Measurements from ENCODE around the gene RTBDN. TPM values are rescaled to one million over a fixed set of nuclear protein-coding genes. Genes with fewer than 3 reads are reported as not detected.

RTBDN gene
- total RNA-seq, 1 experiment from 2014 or later: 5.6 TPM

DNA sequence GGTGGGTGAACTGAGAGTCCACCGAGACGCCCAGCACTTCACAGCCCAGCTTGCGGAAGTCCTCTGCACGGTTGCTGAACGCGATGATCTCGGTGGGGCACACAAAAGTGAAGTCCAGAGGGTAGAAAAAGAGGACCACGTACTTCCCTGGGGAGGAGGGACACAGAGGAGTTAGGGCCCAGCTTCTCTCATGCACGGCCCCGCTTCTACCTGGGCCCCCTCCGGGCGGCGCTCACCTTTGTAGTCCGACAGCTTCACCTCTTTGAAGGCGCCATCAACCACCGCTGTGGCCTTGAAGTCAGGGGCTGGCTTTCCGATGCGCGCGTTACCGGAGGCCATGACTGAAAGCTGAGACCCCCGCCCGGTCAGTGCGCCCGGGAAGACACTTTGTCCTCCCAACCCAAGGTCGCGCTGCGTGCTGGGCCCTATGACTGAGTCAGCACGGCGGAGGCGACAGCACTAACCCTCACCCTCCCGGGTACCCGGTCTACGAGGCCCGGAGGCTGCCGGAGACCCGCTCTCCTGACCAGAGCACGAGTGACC is 33.4 kb downstream of the RTBDN start:
- Mint-ChIP-seq H3K4me1 (peaks cover 18 to 20% of the 10 kb centered on the region in 2 experiments), H3K27ac (peak overlapping the region in 1 of 3 experiments; percentile 81; a peak in 1 of 7 replicates), H3K36me3 (ENCODE audit: insufficient read depth in 1 of 3, low read depth in 3 of 3) (peaks cover 11 to 44% (median 35%) of the 10 kb centered on the region in 3 experiments; a peak in 6 of 7 replicates), H3K4me3 (peak overlapping the region; percentile 91 to 94), H3K27me3 (ENCODE audit: low read depth) (peaks cover 6% of the 10 kb centered on the region), H3K9me3 (no peaks in the 10 kb centered on the region; a peak in 1 of 5 replicates)
- WGBS (ENCODE audit: extremely low coverage, insufficient read length, low lambda C conversion rate): no CpG with 5 or more reads among the region's 38 CpGs
- Histone ChIP-seq H3K14ac (ENCODE audit: insufficient read depth, low read length) (peak overlapping the region; percentile 86), H3K56ac (ENCODE audit: insufficient read length, low read depth, low read length) (no peak overlapping the region), H3K79me2 (ENCODE audit: insufficient read depth, low read length) (no peaks in the 10 kb centered on the region), H2BK15ac (ENCODE audit: low read depth, low read length) (no peak overlapping the region), H2AK5ac (ENCODE audit: insufficient read length, low read length) (no peak overlapping the region), H2BK12ac (ENCODE audit: insufficient read length, low read depth, low read length) (no peak overlapping the region), H2BK5ac (ENCODE audit: insufficient read length, low read length) (no peak overlapping the region), H4K91ac (ENCODE audit: insufficient read length, low read depth, low read length) (no peak overlapping the region), H4K8ac (replicated peaks; ENCODE audit: insufficient read length, low read depth, low read length) (no peak overlapping the region), H3K23ac (ENCODE audit: insufficient read length, low read depth, low read length) (no peak overlapping the region), H2AFZ (ENCODE audit: low read length) (no peak overlapping the region), H3K23me2 (ENCODE audit: insufficient read length, low read depth, low read length, poor library complexity, severe bottlenecking) (peaks cover 18% of the 10 kb centered on the region), H3K9me3 (ENCODE audit: control insufficient read depth, low read depth, low read length) (no peaks in the 10 kb centered on the region), H3T11ph (ENCODE audit: low read length) (no peak overlapping the region), H4K20me1 (ENCODE audit: control insufficient read depth, insufficient read depth, insufficient read length) (no peaks in the 10 kb centered on the region), H3K27me3 (ENCODE audit: insufficient read depth, low read length) (no peaks in the 10 kb centered on the region), H3K4me2 (ENCODE audit: insufficient read depth, insufficient read length, low read length) (peak overlapping the region; percentile 84), H3K4me1 (ENCODE audit: insufficient read depth, low read length) (no peaks in the 10 kb centered on the region; the same call in 1 of the 2 replicates), H3K9ac (ENCODE audit: extremely low read depth, insufficient read length, low read length) (peak overlapping the region; percentile 85), H3K18ac (ENCODE audit: insufficient read length, low read depth, low read length) (peak overlapping the region; percentile 73), H3K79me1 (ENCODE audit: insufficient read depth, low read depth, low read length, poor library complexity, severe bottlenecking) (peaks cover 4% of the 10 kb centered on the region), H2BK20ac (ENCODE audit: low read depth, low read length, poor library complexity, severe bottlenecking) (no peak overlapping the region), H3K27ac (ENCODE audit: insufficient read length, low read depth, low read length) (no peak overlapping the region), H3K4ac (ENCODE audit: low read depth, low read length) (no peak overlapping the region), H4K5ac (ENCODE audit: insufficient read length, low read depth, low read length) (no peak overlapping the region), H2BK120ac (ENCODE audit: low read depth, low read length, poor library complexity, severe bottlenecking) (no peak overlapping the region)
- TF ChIP-seq, protein P1, sequence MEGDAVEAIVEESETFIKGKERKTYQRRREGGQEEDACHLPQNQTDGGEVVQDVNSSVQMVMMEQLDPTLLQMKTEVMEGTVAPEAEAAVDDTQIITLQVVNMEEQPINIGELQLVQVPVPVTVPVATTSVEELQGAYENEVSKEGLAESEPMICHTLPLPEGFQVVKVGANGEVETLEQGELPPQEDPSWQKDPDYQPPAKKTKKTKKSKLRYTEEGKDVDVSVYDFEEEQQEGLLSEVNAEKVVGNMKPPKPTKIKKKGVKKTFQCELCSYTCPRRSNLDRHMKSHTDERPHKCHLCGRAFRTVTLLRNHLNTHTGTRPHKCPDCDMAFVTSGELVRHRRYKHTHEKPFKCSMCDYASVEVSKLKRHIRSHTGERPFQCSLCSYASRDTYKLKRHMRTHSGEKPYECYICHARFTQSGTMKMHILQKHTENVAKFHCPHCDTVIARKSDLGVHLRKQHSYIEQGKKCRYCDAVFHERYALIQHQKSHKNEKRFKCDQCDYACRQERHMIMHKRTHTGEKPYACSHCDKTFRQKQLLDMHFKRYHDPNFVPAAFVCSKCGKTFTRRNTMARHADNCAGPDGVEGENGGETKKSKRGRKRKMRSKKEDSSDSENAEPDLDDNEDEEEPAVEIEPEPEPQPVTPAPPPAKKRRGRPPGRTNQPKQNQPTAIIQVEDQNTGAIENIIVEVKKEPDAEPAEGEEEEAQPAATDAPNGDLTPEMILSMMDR (conservative IDR thresholded peaks at IDR 0.05): no peak
- DNase-seq: peak; percentile 45

Measured in H9 (cell line).